GM18519 (cell line): Measurements from ENCODE around the gene AADAC.
"Not testable (repeated sequence)": the region's sequence is repeated elsewhere in the genome, so short reads cannot be mapped to it uniquely, and the experiment has no call there.

Experiments
- ATAC-seq: cut with Tn5 transposase; IDR thresholded peaks from one replicate; pipeline ENCODE4 v1.9.1; 2021; ENCODE audit warnings: mild to moderate bottlenecking, moderate library complexity; ENCODE audit not compliant: unreplicated experiment, low FRiP score

Gene AADAC, protein sequence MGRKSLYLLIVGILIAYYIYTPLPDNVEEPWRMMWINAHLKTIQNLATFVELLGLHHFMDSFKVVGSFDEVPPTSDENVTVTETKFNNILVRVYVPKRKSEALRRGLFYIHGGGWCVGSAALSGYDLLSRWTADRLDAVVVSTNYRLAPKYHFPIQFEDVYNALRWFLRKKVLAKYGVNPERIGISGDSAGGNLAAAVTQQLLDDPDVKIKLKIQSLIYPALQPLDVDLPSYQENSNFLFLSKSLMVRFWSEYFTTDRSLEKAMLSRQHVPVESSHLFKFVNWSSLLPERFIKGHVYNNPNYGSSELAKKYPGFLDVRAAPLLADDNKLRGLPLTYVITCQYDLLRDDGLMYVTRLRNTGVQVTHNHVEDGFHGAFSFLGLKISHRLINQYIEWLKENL

DNA sequence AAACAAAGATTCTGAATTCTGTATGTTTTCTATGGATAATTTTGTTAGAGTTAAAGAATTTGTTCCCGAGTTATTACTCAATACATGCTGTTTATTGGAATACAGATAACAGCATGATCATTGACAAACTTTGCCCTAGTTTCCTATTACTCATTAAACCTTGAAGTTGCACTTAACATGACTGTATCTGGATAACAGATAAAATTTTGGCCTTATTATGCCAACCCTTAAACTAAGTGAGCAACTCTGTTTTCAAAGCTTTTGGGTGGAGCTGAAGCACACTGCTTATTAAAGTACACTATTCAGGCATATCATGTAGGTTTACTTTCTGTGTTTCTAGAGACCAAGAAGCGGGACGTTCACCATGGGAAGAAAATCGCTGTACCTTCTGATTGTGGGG, at the start of gene AADAC:
Gene AADAC, plus strand, starts transcription at position 318 of the 400 bp plus-strand sequence. Its CDS starts 47 bp downstream, at position 365.
- no peak for ATAC-seq

DNA sequence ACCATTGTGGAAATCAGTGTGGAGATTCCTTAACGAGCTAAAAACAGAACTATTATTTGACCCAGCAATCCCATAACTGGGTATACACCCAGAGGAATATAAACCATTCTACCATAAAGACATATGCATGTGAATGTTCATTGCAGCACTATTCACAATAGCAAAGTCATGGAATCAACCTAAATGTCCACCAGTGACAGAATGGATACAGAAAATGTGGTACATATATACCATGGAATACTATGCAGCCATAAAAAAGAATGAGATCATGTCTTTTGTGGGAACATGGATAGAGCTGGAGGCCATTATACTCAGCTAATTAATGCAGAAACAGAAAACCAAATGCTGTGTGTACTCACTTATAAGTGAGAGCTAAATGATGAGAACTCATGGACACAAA, 49.2 kb upstream of the AADAC start:
- ATAC-seq: not testable (repeated sequence)

DNA sequence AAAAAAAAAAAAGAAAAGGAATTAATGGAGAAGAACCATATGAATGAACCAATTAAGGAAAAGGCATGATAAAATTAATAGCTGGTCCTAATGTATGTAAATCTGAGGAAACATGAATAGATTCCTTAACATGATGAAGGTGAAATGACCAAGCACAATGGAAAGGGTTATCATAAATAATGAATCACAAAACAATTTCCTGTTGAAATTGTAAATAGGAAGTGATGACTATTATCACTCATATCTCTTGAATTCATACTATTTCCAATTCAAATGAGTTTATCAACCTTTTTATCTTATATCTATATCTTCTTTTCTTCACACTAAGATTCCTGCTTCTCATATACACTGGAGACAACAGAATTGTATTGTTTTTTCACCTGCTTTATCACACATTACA, 48.2 kb upstream of the AADAC start:
- ATAC-seq: no peak

DNA sequence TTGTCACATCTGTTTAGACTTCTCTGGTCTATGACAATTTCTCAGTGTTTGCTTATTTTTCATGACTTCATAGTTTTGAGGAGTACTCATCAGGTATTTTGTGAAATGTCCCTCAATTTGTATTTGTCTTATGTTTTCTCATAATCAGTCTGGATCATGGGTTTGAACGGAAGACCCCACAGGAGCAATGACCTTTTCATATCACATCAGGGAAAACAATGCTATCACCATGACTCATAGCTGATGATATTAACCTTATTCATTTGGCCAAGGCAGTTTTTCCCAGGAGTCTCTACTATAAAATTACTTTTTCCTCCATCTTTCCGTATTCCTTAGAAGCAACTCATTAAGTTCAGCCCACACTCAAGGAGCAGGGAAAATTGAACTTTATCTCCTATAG, 47.5 kb upstream of the AADAC start:
- no peak for ATAC-seq

DNA sequence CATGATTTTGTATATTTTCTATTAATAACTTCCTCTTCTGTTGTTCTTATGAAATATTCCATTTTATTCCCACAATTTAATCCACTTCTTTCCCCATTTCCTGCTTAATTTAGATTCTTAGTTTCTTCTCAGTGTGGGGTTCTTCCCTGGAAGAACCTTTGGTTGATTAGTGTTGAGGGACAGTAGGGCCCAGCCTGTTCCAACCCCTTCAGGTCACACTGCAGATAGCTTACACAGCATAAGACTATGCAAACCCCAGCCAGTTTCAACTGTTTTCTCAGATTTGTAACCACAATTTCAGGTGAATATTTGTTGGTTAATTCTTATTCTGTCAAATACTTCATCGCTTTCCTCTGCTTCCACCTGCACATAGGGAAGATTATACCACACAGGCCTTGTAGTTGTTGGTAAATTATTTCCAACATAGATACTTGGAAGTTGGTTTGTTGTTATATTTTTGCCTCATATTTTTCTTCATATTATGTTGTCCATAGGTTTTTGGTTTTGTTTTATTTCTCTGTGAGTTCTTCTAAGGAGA, 45.5 kb upstream of the AADAC start:
- ATAC-seq: no peak

DNA sequence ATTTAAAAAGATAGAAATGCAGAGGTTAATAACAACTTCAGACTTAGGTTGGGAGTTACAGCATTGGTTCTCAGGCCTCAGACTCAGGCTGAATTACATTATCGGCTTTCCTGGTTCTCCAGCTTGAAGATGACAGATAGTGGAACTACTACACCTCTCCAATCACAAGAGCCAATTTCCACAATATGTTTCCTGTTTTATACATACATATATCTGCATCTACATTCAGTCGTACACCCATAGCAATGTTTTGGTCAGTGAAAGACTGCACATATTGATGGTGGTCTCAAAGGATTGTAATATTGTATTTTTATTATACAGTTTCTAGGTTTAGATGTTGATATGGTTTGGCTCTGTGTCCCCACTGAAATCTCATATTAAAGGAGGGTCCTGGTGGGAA, 44.7 kb upstream of the AADAC start:
- no peak for ATAC-seq

DNA sequence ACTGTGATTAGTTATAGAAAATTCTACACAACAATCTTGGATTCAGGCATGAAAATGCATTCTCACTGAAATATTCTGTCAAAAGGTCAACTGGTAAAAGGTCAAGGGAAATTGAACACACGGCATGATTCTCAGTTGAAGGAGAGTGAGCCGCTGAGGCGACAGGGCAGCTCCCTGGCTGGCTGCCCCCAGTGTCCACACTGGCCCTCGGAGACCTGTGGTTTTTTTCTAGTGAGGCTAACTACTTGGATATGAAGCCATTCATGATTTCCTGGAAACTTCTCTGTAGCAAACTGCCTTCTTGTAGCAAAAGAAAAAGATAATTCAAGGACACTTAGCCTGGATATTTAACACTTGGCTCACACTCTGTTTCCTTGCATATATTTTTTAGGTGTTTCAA, 43.0 kb upstream of the AADAC start:
- ATAC-seq: no peak

DNA sequence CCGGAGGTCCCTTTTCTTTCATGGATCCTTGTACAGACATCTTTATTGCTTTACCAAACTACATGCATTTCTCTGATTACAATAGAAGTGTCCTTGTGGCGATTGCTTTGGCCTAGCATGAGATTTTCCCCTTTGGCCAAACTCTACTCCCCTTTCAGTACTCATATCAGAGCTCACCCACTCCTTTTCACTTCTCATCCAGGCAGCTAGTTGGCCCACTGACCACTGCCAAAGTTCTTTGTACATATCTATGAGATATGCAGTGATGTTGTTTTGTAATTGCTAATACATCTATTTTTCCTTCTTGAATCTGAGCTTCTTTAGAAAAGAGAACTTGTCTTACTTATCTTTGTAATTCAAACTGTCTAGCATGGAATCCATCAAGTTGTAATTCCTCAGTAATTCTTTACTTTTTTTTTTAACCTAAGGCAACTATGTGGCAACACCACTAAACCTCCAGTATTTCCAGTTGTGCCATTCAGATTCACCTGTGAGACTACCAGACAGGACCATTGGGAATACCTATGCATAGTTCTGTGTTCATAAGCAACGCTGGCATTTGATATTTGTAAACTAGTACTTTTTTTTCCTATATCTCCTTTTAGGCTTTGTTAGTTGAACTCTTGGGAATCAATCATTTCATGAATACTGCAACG, 41.0 kb upstream of the AADAC start:
- no peak for ATAC-seq

DNA sequence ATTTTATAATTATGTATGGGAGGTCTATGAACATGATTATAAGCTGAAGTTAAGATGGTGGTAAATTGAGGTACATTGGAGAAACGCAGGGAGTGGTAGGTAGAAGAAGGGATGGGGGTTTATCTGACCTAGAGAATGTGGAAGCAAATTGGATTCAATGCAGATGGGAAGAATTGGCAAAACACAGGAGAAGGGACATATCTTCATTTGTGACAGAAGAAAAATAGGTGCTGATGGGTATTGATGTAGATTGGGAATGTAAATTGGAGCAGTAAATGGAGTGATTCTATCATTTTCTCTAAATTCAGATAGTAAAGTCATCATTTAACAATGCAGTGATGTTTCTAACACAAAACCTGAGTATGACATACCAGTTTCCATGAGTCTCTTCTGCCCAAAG, 39.7 kb upstream of the AADAC start:
- ATAC-seq: no peak

DNA sequence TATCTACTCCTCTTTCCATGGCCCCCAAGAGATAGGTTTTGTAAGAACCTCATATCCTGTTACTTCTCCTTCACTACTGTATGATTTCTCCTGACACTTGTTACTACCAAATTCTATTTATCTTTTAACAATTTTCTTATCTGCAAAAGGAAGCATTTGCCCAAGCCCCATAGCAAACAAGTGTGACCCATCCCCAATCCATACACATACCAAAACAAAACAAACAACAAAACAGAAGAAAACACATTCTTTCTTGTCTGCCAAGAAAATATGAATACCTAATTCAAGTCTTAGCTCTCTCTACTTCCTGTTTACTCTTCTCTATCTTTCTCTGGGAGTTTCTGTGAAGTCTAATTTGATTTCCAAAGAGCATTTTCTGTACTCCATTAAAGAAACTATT, 39.0 kb upstream of the AADAC start:
- no peak for ATAC-seq

DNA sequence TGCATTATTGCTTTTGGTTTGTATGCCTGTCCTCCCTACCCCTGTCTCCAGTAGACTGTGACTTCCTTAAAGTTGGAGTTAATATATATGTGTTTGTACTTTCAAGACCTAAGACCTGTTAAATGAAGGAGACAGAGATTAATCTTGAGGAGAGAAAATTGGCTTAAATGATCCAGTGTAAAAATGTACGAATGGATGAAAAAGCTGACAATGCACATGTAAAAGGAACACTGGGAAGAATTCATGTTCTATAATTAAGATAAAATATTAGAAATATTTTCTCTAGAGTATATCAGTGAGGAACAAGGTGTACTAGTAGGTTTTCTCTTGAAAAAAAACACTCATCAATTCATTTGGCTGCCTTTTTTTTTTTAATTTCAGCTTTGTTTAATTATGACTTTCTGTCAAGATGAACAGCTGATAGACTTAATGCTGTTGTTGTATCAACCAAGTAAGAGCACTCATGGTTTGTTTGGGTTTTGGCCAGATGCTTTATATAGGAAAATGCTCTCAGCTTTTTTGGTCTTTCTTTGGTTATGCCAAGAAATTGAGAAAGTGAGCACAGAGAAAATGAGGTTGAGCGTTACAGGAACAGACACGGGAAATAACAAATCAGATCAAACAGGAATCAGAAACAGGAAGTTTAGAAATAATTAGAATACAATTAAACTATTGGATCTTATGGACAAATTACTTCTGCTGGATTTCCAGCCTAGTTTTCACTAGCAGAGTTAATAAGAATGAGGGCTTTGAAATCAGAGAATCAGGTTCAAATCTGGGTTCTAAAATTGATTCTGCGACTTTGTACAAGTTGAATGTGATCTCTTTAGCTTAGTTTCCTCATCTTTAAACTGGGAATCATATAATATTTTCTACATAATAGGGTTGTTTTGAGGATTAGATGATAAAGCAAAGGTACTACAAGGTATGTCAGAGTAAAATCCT, 38.3 kb upstream of the AADAC start:
- no peak for ATAC-seq

DNA sequence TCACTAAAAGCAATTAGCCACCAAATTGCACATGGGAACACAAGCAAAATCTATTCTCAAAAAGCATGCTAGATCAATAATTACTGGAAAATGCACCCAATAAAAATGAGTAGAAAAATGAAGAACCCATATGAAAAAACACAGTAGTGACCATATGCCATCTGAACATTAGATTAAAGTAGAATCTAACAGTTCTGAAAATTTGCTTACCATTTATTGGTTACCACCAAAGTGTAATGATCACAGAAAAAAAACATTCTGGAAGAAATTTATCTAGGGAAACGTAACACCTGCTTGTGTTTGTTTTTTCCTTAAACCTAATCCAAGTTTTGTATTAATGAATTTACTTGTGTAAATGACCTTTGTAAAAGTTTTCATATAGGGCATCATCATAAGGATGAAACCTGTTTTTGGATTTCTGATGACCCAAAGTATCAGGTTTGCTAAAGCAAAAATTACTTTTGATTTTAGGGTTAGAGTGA, 37.6 kb upstream of the AADAC start:
- ATAC-seq: no peak

DNA sequence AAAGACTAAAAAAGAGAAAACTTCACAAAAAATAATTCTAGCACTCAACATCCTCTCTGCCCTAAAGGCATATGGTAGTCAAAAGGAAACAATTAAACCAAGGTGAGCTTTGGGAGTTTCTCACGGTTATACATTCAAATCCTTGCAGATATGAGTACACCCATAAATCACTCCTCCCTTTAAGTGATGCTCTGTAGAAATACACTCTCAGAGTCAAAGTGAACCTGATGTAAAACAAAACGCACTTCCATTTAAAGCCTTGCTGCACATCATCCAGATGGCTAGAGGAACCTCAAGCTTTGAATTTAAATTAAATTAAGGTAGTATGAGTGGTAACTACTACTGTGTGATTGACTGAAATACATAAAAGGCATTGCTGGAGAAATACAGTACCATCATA, 36.0 kb upstream of the AADAC start:
- no peak for ATAC-seq

DNA sequence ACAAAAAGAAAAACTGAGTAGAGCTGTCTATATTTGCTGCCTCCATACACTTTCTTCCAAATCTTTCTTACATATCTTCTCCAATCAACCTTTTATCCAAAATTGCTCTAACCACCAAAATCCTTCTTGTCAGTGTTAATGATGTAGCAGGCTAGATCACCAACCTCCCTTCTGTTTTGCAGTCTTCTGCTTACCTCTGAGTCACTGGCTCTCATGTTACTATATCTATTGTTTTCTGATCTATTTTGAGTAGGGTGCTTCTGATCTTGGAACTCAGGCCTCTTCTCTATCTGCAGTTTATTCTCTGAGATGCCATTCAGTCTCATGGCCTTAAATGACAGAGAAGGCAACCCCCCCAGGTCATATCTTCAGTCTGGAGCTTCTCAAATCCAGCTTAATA, 26.3 kb upstream of the AADAC start:
- ATAC-seq: no peak

DNA sequence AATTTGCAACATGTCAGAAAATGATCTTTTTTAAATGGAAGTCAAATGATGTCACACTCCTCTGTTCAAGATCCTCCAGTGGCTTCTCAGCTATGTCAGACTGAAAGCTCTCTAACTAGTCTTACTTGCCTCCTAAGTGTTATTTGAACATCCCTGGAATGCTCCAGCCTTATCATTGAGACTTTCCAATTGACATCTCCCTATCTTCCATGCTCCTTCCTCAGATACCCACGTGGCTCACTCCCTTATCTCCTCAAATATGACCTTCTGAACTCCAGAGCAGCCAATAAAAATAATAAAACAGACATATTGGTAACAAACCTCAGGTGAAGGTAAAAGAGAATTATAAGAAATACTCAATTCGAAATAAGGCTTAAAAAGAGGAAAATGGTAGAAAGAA, 25.5 kb upstream of the AADAC start:
- ATAC-seq: no peak

DNA sequence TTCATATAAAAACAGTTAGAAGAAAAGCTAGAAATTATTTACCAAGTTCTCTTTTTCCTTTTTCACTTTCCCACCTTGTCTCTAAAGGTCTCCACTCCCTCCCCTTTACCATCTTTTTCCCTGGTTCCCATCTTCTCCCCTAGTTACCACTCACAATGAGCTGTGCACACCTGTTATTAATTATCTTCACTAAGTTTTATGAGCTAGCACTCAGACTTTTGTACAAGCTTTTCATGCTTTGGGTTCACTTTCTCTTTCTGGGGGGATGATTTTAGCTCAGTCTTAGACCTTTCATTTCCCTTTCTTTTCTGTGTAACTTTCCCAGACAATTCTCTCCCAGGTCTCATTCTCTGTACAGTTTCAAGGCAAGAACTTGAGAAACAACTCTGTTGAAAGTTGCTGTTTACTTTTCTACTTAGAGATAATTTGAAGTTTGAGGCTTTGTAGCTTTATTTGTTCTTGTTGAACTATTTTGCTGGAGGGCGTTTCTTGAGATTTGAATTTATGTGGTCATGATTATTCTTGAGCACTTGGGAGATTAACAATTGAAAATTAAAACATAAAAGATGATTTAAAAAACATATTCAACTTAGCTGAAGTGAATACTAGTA, 24.0 kb upstream of the AADAC start:
- no peak for ATAC-seq

DNA sequence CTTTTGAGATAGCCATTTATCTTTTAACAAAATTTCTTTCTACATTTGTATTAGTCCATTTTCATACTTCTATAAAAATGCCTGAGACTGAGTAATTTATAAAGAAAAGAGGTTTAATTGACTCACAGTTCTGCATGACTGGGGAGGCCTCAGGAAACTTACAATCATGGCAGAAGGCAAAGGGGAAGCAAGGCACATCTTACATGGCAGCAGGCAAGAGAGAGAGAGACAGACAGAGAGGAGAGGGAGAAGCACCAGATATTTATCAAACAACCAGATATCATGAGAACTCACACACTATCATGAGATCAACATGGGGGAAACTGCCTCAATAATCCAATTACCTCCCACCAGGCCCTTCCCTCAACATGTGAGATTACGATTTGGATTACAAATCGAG, 23.2 kb upstream of the AADAC start:
- ATAC-seq: not testable (repeated sequence)

DNA sequence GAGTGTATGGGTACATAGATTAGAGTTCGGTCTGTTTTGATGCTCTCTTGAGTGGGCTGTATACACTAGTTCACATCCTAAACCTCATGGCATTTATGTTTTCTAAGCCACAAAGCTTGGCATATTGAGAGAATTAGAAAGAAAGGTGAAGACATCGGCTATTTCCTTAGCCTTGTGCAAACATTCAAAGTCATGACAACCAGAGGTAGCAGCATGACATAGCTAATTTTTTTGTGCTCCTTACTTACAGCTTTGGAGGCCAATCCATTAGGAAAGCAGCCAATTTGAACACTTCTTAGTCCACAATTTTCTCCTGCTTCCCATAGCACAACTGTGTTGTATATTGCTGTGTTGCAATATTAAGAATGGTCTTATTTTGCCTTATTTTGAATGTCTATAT, 21.5 kb upstream of the AADAC start:
- no peak for ATAC-seq

DNA sequence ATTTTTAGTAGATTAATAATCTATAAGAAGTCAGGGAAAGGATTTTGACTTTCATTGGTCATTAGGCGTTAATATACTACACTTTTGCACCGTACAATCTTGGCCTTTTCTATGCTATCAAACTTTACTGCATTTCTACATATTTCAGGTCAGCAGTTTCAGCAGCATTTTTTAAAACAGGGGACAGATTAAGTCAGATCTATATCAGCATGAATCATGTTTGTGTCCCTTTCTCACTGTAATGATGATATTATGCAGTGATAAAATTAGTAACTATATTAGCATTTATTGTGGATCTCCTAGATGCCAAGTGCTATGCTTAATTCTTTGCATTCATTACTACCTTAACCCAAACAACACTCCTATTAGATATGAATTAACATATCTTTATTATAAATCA, 20.3 kb upstream of the AADAC start:
- ATAC-seq: no peak

DNA sequence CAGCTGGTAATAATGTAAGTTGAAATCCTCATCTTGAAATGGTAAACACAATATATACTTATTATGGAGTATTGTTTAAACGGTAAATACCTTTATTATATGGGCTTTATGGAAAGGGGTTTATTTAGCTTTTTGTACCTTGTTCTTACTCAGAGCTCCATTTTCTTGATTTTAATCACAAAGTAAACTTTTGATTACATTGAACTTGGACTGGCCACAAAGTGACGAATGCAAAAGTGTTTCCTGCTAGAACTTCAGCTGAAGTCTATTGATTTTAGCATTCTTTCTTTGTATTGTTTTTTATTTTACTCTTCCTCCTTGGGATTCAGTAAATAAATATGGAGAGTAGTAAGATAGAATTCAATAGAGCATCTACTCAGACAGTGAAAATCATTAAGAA, 19.8 kb upstream of the AADAC start:
- ATAC-seq: no peak
